ENCODE measurements around the gene PAN2.
A peak's percentile ranks its signal among the peaks of the same experiment; 100 is the strongest.
"Not testable (repeated sequence)": the region's sequence is repeated elsewhere in the genome, so short reads cannot be mapped to it uniquely, and the experiment has no call there.

PAN2 gene

DNA sequence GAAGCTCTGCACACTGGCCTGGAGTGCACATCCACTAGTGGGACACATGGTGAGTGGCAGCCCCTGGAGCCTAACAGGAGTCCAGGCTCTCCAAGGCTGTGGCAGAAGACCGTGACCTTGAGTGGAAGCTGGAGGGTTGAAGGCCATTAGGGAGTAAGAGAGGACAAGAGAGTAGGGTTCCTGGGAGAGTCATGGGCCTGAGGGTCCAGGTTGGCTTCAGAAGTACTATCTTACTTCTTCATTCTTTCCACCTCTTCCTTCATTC, 5.3 kb upstream of the PAN2 start:
- DNase-seq, result no peak

DNA sequence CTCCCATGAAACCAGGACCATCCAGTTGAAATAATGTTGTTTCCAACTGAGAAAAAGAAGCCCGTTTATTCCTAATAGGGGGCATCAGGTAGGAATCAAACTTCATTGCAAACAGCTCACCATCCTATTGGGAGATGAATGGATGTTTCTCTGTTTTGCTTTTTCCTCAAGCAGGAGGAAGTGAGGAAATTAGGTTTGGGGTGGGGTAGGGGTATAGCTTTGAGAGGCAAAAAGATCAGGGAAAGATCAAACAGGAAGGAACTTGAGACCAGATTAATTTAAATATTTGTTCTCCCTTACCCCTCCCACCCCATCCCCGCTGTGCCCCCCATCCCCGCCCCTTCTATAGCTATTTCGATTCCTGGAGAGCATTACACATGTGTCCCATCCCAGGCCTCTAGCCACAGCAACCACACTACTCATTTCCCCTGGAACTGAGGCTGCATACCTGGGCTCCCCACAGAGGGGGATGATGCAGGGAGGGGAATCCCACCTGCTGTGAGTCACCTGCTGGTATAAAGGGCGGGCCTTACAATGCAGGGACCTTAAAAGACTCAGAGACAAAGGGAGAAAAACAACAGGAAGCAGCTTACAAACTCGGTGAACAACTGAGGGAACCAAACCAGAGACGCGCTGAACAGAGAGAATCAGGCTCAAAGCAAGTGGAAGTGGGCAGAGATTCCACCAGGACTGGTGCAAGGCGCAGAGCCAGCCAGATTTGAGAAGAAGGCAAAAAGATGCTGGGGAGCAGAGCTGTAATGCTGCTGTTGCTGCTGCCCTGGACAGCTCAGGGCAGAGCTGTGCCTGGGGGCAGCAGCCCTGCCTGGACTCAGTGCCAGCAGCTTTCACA, 4.7 kb upstream of the PAN2 start, which contains the start of gene IL23A:
Gene IL23A, plus strand, starts transcription at position 577 of the 850 bp plus-strand sequence. Its CDS starts 161 bp downstream, at position 738.
- no peak for DNase-seq

DNA sequence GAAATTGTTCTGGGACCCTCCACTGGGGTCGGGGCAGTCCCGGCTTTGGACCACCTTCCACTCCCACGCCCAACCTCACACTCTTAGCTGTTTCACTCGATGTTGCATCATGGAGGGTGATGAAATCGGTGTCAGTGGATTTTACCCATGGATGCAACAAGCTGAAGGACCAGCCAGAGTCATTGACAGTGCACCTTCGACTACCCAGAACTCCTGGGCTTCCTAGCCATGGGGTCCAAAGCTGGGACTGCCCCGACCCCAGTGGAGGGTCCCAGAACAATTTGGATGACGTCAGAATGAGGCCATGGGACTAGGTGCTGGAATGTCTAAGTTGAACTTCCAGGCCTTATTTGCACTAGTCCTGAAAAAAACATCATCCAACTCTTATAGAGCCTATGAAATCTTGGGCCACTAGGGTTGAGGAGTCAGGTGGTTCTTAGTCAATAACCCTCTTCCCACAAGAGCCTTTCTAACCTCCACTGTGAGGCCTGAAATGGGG, 4.0 kb upstream of the PAN2 start:
- DNase-seq, result no peak

- DNase-seq, result no peak
Measured at GRCh38 chr12:56336361-56337167, 2.8 kb upstream of the PAN2 start.

GRCh38 chr12:56335527-56335926, 1.7 kb upstream of the PAN2 start:
- DNase-seq, result not testable (repeated sequence)

DNA sequence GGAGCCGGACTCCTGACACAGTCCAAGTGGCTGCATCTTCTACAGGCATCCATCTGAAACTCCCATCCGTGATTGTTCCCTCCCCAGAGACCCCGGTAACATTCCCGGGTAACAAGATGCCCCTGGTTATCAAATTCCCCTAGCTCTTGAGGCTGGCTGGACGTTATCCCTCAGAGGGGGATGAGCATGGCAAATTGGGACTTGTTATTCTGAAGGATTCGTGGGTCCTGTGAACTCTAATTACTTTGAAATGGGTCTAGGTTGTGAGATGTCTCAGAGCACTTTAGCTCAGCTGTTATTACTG, 642 bp upstream of the PAN2 start:
- peak; percentile 20 for DNase-seq

- no peak for DNase-seq
Measured at GRCh38 chr12:56333197-56333678, 562 bp downstream of the PAN2 start.

DNA sequence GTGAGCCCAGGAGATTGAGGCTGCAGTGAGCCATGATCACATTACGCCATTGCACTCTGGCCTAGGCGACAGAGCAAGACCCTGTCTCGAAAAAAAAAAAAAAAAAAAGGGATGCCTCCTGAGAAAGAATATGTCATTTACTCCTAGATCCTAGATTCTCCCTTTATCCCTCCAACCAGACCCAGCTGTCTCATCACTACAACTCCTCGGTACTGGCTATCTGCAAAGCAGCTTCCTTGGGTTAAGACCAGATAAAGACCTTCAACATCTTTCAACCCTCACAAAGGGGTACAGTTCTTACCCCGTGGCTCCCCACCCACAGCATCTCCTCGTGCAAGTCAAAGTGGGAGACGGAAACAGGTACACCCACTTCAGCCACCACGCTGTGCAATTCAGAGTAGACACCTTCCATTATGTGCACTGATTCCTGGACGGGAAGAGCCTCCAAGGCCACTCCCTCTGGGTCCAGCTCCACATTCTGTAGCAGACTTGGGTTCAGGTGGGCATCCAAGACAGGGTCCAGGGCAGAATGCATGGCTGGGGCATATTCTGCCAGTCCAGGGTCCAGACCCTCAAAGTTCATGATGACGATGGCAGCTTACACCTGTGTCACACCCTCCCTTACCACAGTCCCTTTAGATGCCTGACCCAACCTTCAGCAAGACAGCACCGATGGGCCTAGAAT, 1.1 kb downstream of the PAN2 start:
- DNase-seq, result no peak

GRCh38 chr12:56330936-56331490, 2.8 kb downstream of the PAN2 start:
- DNase-seq, result no peak

DNA sequence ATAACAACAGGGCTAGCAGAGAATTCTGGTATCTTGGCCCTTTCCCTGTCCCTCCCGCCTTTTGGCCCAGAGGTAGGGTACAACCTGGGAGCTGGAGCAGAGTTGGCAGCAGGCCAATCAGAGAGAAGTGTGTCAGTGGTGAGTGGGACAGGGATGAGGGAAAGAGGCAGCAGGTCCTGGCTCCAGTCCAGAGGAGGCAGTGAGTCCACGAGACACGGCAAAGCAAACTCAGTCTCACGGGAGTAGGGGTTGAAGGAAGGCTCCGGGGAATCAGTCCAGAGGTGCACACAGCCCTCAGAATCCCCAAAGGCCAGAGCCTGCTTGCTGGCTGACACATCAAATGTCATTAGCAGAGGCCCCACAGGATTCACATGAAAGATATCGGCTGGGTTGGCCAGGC, 7.3 kb downstream of the PAN2 start:
- DNase-seq, result no peak

- DNase-seq, result no peak
Measured at GRCh38 chr12:56326126-56326525, 7.7 kb downstream of the PAN2 start.

DNA sequence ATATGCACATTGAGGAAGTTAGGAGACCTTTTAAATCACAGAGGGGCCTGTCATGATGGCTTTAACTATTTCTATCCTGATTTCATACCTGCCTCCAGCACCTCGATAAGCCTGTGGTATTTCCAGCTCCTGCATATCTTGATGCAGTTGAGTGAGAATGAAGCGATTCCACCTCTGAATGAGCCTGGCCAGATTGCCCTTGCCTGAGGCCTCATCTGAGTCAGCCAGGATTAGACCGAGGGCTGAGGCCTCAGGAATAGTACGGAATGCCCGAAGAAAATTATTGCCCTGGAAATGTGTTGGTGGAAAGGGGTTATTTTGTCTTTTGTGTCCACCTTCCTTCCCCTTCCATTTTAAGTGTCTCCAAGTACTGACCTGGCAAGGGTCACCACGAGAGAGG, 9.6 kb downstream of the PAN2 start:
- DNase-seq, result no peak

DNA sequence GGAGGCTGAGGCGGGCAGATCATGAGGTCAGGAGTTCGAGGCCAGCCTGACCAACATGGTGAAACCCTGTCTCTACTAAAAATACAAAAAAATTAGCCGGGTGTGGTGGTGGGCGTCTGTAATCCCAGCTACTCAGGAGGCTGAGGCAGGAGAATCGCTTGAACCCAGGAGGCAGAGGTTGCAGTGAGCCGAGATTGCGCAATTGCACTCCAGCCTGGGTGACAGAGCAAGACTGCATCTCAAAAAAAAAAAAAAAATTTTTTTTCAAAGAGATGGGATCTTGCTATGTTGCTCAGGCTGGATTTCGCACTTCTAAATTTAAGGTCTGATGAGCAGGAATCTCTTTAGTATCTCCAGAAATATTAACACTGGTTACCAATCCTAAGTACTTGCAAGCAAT, 12.2 kb downstream of the PAN2 start:
- DNase-seq, result not testable (repeated sequence)

GRCh38 chr12:56321027-56321426, 12.8 kb downstream of the PAN2 start:
- no peak for DNase-seq

DNA sequence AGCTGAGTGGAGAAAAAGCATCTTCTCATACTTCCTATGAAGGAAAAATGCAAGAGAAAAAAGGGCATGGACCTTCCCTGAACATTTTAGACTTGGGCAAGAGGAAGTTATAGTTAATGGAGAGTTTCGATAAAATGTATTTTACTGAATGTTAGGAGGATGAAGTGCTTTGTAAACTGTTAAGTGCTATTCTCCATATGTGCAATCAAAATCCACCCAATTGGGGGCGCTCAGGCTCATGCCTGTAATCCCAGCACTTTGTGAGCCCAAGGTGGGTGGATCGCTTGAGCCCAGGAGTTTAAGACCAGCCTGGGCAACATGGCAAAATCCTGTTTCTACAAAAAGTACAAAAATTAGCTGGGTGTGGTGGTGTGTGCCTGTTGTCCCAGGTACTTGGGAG, 16.1 kb downstream of the PAN2 start:
- DNase-seq, result no peak

DNA sequence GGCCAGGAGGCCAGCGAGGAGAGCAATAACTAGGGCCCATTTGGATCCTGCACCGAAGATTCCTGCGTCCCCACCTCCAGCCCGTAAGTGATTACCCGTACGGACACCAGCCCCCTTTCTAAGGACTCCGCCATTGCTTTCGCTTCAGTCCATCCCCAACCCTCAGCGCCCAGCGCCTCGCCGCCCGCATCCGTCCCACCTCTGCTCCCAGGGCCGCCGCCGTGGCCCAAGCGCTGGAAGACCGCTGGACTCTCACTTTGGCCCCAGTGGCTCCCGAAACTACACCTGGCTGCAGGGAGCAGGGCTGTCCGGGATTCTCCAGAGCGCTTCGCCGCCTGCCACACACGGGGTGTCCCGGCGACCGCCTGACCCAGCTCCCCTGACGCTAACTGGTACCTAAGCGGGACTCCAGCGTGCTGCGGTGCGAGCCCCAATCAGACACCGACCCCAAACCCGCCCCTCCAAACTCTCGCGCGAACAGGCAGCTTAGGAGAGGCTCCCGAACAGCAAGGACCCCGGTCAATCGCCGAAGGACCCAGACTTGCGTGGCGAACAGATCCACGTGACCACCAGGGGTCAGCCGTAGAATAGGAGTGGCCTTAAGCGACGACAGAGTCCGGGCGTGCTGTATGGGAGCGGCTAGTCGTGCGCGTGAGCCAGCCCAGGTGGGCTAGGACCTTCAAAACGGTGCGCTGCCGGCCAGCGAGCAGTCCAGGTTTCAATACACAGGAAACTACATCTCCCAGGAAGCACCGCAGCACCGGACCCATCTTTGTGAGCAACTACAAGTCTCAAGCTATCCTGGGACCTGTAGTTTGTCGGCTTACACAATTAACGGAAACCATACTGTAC, 18.0 kb downstream of the PAN2 start, which contains the start of gene CNPY2:
Gene CNPY2, minus strand, starts transcription at position 367 of the 852 bp plus-strand sequence. CDS start 771 bp downstream, outside the sequence.
- peak; percentile 96 for DNase-seq

DNA sequence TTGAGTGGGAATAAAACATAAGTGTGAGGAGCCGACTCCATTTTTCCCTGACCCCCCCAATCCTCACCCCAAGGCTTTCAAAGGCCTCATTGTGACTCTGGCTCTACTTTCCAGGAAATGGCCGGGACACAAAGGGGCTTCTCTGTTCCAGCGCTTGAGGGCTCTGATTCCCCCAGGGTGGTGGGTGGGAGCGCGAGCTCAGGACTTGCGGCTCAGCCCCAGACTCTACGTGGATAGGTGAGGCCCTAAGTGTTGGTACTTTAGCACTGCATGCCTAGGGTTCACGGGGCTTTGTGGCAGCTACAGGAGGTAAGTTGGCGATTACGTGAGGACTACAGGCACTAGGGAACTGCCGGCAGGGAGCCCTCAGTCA, 18.6 kb downstream of the PAN2 start:
- peak; percentile 31 for DNase-seq

GRCh38 chr12:56311003-56311402, 22.8 kb downstream of the PAN2 start:
- no peak for DNase-seq

DNA sequence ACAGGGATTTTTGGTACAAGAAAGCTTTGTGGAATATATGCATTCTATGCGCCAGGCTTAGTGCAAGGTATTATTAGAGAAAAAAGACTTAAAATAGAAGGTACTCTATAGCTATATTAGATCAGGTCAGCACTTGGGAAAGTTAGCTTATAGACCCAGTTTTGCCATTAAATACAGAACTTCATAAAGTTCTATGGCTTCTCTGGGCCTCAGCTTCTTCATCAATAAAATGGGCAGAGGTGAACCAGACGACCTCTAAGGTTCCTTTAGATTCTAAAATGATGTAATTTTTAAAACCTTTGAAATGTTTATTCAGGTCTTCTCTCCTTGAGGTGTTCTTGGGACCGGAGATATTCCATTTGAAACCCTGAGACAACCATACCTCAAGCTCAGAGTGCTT, 25.1 kb downstream of the PAN2 start:
- no peak for DNase-seq

GRCh38 chr12:56307221-56307965, 26.4 kb downstream of the PAN2 start:
- DNase-seq, result no peak

- DNase-seq, result no peak
Measured at GRCh38 chr12:56304872-56305590, 28.8 kb downstream of the PAN2 start.
